Mucosa of descending colon (tissue), 3 donors: ENCODE results near the gene PLEKHH3. TPM values are rescaled to one million over a fixed set of nuclear protein-coding genes. Genes with fewer than 3 reads are reported as not detected.
"Not testable (repeated sequence)": the region's sequence is repeated elsewhere in the genome, so short reads cannot be mapped to it uniquely, and the experiment has no call there.

Experiments
- ATAC-seq: fragments of 200-7000 bp; cut with Tn5 transposase; one replicate; pipeline ENCODE4 v1.9.1; 2020; ENCODE audit warnings: mild to moderate bottlenecking, moderate library complexity
- DNase-seq, 3 donors: peaks; one replicate each; pipeline ENCODE4 v3.0.0-alpha.2; 2020
- H3K36me3 ChIP-seq: fragments of 200-600 bp; one replicate; pipeline ENCODE4 v1.8.0; 2021; ENCODE audit warnings: low read depth, mild to moderate bottlenecking
- H3K4me1 ChIP-seq: fragments of 200-600 bp; one replicate; pipeline ENCODE4 v1.8.0; 2021; ENCODE audit warnings: low read depth, mild to moderate bottlenecking
- H3K4me3 ChIP-seq: fragments of 200-600 bp; one replicate; pipeline ENCODE4 v1.8.0; 2021; ENCODE audit warnings: mild to moderate bottlenecking
- H3K9me3 ChIP-seq: fragments of 200-600 bp; one replicate; pipeline ENCODE4 v1.8.0; 2021; ENCODE audit warnings: mild to moderate bottlenecking
- intact Hi-C, 2 donors: fragments of 100-400 bp; cut with DNase I in 1 of 2; cut with micrococcal nuclease in 1 of 2; formaldehyde crosslinking; loops; one replicate each; pipeline versions ENCODE4 v1.11.0 to v1.11.1; 2022; cut with DNase I, micrococcal nuclease
- total RNA-seq, 3 donors: library from RNA; stranded (reverse); fragmentation: NEBNext Ultra II Directional in 2 of 3; extraction: Animal tissue kit (Norgen Biotek cat#: 25700) in 2 of 3; gene quantifications; one replicate each; pipeline versions ENCODE4 v1.2.1 to v1.2.4, GENCODE V29; 2021 to 2023
- TF ChIP-seq, protein P1 (sequence below): fragments of 200-600 bp; IDR thresholded peaks from one replicate; pipeline ENCODE4 v1.8.0; 2022; ENCODE audit warnings: antibody characterized with exemption, mild to moderate bottlenecking
- donor health status: DM: no; HTN: no; CAD: no; lungs with moderate emphysema.
- donor health status: DM: no; HTN: no; CAD: no.
- donor health status: DM: no; HTN: yes; CAD: no.

The PLEKHH3 gene
- total RNA-seq, 3 donors from 2014 or later: 4.3 to 27.5 (median 10.4) TPM

DNA sequence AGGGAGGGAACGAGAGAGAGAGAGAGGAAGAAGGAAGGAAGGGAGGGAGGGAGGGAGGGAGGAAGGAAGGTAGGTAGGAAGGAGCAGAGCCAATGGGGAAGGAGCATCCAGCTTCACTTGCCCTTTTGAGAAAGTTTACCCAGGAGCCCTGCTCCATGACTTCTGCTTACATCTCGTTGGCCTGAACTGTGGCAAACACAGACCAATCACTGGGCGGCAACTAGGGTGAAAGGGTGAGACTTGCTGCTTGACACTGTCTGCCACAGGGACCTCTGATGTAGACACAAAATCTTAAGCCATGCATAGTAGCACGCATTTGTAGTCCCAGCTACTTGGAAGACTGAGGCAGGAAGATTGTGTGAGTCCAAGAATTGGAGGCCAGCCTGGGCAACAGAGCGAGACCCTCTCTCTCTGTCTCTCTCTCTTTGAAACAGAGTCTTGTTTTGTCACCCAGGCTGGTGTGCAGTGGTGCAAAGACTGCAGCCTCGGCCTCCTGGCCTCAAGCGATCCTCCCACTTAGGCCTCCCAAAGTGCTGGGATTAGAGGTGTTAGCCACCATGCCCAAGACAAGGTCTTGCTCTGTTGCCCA lies 37.2 kb downstream of the PLEKHH3 start:
- intact Hi-C loops: no loop called here
- Histone ChIP-seq H3K36me3 (no peaks in the 10 kb centered on the region), H3K9me3 (no peaks in the 10 kb centered on the region), H3K4me3 (no peak overlapping the region), H3K4me1 (no peaks in the 10 kb centered on the region)
- ATAC-seq (no peak), DNase-seq (no peak)
- TF ChIP-seq, protein P1, sequence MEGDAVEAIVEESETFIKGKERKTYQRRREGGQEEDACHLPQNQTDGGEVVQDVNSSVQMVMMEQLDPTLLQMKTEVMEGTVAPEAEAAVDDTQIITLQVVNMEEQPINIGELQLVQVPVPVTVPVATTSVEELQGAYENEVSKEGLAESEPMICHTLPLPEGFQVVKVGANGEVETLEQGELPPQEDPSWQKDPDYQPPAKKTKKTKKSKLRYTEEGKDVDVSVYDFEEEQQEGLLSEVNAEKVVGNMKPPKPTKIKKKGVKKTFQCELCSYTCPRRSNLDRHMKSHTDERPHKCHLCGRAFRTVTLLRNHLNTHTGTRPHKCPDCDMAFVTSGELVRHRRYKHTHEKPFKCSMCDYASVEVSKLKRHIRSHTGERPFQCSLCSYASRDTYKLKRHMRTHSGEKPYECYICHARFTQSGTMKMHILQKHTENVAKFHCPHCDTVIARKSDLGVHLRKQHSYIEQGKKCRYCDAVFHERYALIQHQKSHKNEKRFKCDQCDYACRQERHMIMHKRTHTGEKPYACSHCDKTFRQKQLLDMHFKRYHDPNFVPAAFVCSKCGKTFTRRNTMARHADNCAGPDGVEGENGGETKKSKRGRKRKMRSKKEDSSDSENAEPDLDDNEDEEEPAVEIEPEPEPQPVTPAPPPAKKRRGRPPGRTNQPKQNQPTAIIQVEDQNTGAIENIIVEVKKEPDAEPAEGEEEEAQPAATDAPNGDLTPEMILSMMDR: no peak

DNA sequence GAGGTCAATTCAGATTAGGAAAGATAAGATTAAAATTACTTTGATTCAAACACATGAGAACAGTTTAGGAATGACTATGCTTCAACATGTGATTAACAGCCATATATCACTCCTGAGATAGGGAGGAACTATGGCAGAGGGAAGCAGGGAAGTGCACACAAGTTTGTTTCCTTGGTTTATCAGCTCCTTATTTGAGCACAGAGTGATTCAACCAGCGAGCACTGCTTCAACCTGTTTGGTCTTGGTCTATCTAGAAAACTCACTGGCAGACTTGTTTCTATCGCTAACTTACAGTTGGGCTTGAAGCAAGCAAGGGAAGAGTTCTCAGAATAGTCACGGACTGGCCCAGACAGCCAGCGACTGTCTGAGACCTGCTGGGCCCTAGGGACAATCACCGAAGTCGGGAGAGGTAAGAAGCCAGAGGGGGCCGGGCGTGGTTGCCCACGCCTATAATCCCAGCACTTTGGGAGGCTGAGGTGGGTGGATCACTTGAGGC lies 43.8 kb downstream of the PLEKHH3 start:
- ATAC-seq (peak; percentile 73), DNase-seq (no peak)
- Histone ChIP-seq H3K9me3 (no peaks in the 10 kb centered on the region), H3K36me3 (no peaks in the 10 kb centered on the region), H3K4me3 (no peak overlapping the region), H3K4me1 (no peaks in the 10 kb centered on the region)
- intact Hi-C loops: no loop called here
- TF ChIP-seq, protein P1: no peak

DNA sequence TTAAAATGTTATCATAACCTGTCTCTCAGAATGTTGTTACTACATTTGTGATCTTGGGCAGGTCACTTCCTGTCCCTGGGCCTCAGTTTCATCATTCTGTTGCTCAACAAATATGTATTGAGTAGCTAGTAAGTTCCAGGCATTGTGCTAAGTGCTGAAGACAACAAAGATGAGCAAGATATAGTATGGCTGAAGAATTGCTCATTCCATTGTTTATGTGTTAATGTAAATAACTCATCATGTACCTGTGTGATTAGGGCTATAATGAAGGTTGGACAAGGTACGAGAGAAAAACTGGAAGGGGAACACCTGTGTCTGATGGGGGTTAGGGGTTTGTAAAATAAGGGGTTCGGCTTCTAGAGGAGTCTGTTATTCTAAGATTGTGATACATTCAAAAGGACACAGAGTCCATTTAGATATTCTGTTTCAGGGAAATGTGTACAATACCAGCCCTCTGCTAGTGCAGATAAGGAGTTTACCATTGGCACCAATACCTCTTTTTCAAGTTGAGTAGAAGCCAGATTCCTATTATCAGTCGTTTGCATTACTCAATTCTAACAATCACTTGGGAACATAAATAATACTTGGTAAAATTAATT lies 47.3 kb downstream of the PLEKHH3 start:
- Histone ChIP-seq H3K4me3 (no peak overlapping the region), H3K9me3 (no peaks in the 10 kb centered on the region), H3K4me1 (no peaks in the 10 kb centered on the region), H3K36me3 (no peaks in the 10 kb centered on the region)
- ATAC-seq: no peak
- no peak for DNase-seq
- intact Hi-C loops: no loop called here
- TF ChIP-seq, protein P1: no peak

DNA sequence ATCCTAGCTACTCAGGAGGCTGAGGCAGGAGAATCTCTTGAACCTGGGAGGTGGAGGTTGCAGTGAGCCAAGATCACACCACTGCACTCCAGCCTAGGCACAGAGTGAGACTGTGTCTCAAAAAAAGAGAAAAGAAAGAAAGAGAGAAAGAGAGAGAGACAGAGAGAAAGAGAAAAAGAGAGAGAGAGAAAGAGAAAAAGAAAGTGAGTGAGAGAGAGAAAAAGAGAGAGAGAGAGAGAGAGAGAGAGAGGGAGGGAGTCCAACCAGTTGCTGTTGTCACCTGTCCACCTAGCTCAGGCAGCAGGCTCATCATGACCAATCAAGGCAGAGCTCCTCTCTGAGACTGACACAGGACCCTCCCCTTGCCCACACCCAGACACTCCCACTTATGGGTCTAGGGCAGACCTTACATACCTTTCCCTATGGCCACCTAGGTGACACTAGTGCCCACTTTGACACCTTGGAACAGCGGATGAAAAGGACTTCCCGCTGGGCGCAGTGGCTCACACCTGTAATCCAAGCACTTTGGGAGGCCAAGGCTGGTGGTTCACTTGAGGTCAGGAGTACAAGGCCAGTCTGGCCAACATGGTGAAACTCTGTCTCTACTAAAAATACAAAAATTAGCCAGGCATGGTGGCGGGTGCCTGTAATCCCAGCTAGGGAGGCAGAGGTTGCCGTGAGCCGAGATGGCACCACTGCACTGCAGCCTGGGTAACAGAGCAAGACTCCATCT lies 49.6 kb downstream of the PLEKHH3 start:
- intact Hi-C loops, H3K36me3 ChIP-seq, H3K4me1 ChIP-seq, H3K4me3 ChIP-seq, ATAC-seq, H3K9me3 ChIP-seq, DNase-seq: not testable (repeated sequence)

DNA sequence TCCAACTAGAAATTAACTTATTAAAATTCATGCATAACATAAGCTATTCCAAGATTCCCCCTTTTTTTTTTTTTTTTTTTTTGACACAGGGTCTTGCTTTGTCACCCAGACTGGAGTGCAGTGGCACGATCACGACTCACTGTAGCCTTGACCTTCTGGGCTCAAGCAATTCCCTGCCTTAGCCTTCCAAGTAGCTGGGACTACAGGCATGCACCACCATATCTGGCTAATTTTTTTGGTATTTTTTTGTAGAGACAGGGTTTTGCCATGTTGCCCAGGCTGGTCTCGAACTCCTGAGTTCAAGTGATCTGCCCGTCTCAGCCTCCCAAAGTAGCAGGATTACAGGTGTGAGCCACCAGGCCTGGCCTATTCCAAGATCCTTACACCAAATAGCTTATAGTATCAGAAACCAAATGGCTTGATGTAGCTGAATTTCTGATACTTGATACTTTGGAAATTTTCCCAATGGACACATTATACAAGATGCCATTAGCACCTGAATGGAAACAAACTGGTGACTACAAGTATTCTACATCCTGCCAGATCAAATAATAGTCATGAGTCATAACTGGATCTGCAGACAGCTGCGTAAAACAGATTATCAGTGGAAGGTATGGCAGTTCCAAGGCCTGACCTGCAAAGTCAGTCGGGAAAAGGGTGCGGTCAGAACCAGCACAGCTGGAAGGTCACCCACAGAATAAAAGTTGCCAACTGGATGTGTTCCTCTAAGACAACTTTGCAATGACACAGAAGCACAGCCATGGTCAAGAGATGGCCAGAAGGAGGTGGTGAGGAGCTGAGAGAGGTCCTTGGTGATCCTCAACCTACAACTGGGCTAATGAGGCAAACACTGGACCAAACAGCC lies 52.8 kb downstream of the PLEKHH3 start:
- DNase-seq: peak in 1 of 3 donors; percentile 50
- no peaks in the 10 kb centered on the region for H3K4me1 ChIP-seq
- H3K4me3 ChIP-seq: no peak overlapping the region
- H3K9me3 ChIP-seq: no peaks in the 10 kb centered on the region
- H3K36me3 ChIP-seq: no peaks in the 10 kb centered on the region
- peak; percentile 96 for ATAC-seq
- TF ChIP-seq, protein P1: no peak
- intact Hi-C loops: no loop called here
